Adrenal gland (tissue), 12 donors: ENCODE data around the gene LYPD5. TPM values are rescaled to one million over a fixed set of nuclear protein-coding genes. Genes with fewer than 3 reads are reported as not detected.
"Not testable (repeated sequence)": the region's sequence is repeated elsewhere in the genome, so short reads cannot be mapped to it uniquely, and the experiment has no call there.

ENCODE experiments used
- DNase-seq, 7 donors: peaks; one replicate each; pipeline ENCODE4 v3.0.0-alpha.2; 2019 to 2020
- H3K27ac ChIP-seq, 5 donors: fragments of 200-600 bp; sonication (generic) in 4 of 5; 1 replicate in 3 of 5; 2 replicates in 2 of 5; pipeline versions ENCODE4 v1.5.1 to v1.8.0; 2016 to 2020; ENCODE audit warnings: mild to moderate bottlenecking in 1 of 5
- H3K27me3 ChIP-seq: fragments of 200-600 bp; 2 replicates; pipeline ENCODE4 v1.8.0; 2021
- H3K36me3 ChIP-seq, 2 donors: fragments of 200-600 bp; replicated peaks in 1 of 2; 1 replicate in 1 of 2; 2 replicates in 1 of 2; pipeline versions ENCODE4 v1.5.1 to v1.8.0; 2018 to 2022
- H3K4me1 ChIP-seq, 2 donors: fragments of 200-600 bp; replicated peaks in 1 of 2; 1 replicate in 1 of 2; 2 replicates in 1 of 2; pipeline versions ENCODE4 v1.5.1 to v1.8.0; 2018 to 2021
- H3K4me3 ChIP-seq, 4 donors: fragments of 200-600 bp; sonication (generic) in 3 of 4; one replicate each; pipeline ENCODE4 v1.5.1; 2016 to 2018
- H3K9me3 ChIP-seq, 3 donors: fragments of 200-600 bp; sonication (generic) in 1 of 3; replicated peaks in 1 of 3; 1 replicate in 2 of 3; 2 replicates in 1 of 3; pipeline versions ENCODE4 v1.5.1 to v1.8.0; 2016 to 2021
- POLR2A ChIP-seq, 2 donors: fragments of 450-650 bp; IDR thresholded peaks; one replicate each; pipeline ENCODE4 v1.6.1; 2017; ENCODE audit warnings: antibody characterized with exemption in 2 of 2, mild to moderate bottlenecking in 2 of 2, moderate library complexity in 1 of 2
- WGBS, 4 donors: extraction: QIAGEN DNeasy Blood & Tissue Kit in 2 of 4; methylation state at CpG; one replicate each; pipeline versions ENCODE4 v1.1.5 to v1.1.7; 2013 to 2017; 5-methylcytosine and 5-hydroxymethylcytosine counted together
- intact Hi-C, 2 donors: fragments of 100-400 bp; cut with DNase I; formaldehyde crosslinking; loops; one replicate each; pipeline versions ENCODE4 v1.14.1 to v1.15.0; 2022 to 2023
- polyA plus RNA-seq, 3 donors: library from polyadenylated mRNA; stranded (reverse); fragments of 200-250 nt in 2 of 3; fragments of 350-450 nt in 1 of 3; fragmentation: Illumina TruSeq in 1 of 3; extraction: RNeasy Lipid Tissue Mini Kit (QIAGEN cat#74804) in 1 of 3; gene quantifications; one replicate each; pipeline ENCODE4 v1.2.3, GENCODE V29; 2013 to 2014
- total RNA-seq, 9 donors: library from RNA; depleted of rRNA in 4 of 9; stranded (reverse); fragments of >200 nt in 4 of 9; fragments of 120-200 nt in 1 of 9; fragmentation: NEBNext Ultra II Directional in 1 of 9; extraction: Animal tissue kit (Norgen Biotek cat#: 25700) in 1 of 9; gene quantifications; one replicate each; pipeline versions ENCODE4 v1.1.0 to v1.2.4, GENCODE V29; 2013 to 2023
- TF ChIP-seq, protein P1 (sequence below), 6 experiments: fragments of 450-650 bp in 4 of 6; fragments of 200-600 bp in 2 of 6; sonication (generic) in 1 of 6; IDR thresholded peaks; 1 replicate in 5 of 6; 2 replicates in 1 of 6; pipeline versions ENCODE4 v1.5.1 to v1.8.0; 2016 to 2021; ENCODE audit warnings: antibody characterized with exemption in 6 of 6, mild to moderate bottlenecking in 2 of 6, moderate library complexity in 1 of 6
- donor health status: healthy with polysubstance abuse.
- donor health status: Bipolar disorder and iron deficiency.
- donor health status: DM: yes; HTN: yes; CAD: no.
- donor health status: DM: no; HTN: no; CAD: no.
- donor health status: DM: no; HTN: no; CAD: no.
- donor health status: DM: yes; HTN: yes; CAD: no.

LYPD5 gene
- total and polyA plus RNA-seq, 12 donors = 0.32 to 3.0 (median 0.91) TPM; not detected in 1

DNA sequence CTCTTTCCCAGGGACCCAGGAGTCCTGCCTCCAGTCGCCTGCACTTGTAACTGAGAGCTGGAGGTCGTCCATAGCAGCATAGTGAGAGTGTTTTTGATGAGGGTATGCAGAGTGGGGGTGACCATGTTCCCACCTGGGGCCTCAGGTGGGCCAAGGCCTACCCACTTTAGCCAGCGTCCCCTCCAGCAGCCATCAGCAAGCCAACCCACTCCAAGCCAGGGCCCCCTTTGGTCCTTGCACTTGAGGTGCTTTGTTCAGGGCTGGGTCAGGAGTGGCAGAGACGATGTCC, 35.5 kb downstream of the LYPD5 start:
- WGBS, 4 donors = 60 to 92% (median 84%) methylated on average over 1 to 4 of the region's 4 CpGs
- H3K36me3 ChIP-seq = no peaks in the 10 kb centered on the region
- TF ChIP-seq, protein P1, sequence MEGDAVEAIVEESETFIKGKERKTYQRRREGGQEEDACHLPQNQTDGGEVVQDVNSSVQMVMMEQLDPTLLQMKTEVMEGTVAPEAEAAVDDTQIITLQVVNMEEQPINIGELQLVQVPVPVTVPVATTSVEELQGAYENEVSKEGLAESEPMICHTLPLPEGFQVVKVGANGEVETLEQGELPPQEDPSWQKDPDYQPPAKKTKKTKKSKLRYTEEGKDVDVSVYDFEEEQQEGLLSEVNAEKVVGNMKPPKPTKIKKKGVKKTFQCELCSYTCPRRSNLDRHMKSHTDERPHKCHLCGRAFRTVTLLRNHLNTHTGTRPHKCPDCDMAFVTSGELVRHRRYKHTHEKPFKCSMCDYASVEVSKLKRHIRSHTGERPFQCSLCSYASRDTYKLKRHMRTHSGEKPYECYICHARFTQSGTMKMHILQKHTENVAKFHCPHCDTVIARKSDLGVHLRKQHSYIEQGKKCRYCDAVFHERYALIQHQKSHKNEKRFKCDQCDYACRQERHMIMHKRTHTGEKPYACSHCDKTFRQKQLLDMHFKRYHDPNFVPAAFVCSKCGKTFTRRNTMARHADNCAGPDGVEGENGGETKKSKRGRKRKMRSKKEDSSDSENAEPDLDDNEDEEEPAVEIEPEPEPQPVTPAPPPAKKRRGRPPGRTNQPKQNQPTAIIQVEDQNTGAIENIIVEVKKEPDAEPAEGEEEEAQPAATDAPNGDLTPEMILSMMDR (IDR thresholded peaks at IDR 0.05) = peak in 1 of 6 experiments; percentile 2
- TF ChIP-seq POLR2A (IDR thresholded peaks at IDR 0.05) = no peak
- H3K27ac ChIP-seq = no peak overlapping the region
- DNase-seq = no peak
- H3K27me3 ChIP-seq = no peaks in the 10 kb centered on the region
- no peak overlapping the region for H3K4me3 ChIP-seq
- no peaks in the 10 kb centered on the region for H3K9me3 ChIP-seq
- H3K4me1 ChIP-seq = peaks cover 4 to 24% of the 10 kb centered on the region in 2 donors
- intact Hi-C loops = no loop called here

DNA sequence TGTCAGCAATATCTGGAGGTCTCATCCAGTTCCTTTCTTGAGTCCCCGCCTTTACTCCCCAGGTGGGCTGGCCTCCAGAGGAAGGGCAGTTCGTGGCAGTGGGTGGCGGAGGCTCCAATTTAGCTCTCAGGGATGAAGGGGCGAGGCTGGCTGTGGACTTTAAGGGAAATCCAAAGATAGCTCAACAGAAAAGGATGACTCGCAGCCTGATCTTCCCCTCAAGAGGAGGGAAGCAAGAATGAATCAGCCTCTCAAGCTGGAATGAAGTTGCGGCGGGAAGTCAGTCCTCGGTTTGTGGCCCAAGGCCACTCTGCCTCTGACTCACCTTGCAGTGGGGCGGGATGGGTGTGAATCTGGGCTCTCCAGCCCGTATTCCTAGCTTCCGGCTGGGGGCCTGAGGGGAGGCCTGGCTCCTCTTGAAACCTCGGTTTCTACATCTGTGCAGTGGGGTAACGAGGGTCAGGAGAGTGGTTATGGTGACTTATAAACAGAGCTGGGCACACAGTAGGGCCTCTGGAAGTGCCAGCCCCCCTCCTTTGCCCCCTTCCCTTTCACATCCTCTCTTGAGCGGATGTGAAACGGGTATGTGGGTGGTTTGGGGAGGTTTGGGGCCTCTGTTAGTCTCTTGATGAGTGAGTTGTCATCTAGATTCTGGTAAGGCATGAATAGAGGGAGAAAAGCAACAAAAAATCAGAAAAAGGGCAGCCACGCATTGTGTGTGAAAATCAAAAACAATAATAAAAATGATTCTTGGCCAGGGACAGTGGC, 37.0 kb downstream of the LYPD5 start:
- peak in 1 of 2 donors; percentile 67 for TF ChIP-seq POLR2A (IDR thresholded peaks at IDR 0.05)
- TF ChIP-seq, protein P1 (IDR thresholded peaks at IDR 0.05) = no peak
- Histone ChIP-seq H3K27ac (peak overlapping the region in 4 of 5 donors; percentile 28 to 90 (median 74)), H3K9me3 (no peaks in the 10 kb centered on the region), H3K27me3 (no peaks in the 10 kb centered on the region), H3K36me3 (no peaks in the 10 kb centered on the region), H3K4me1 (peaks cover 4 to 24% of the 10 kb centered on the region in 2 donors), H3K4me3 (no peak overlapping the region)
- DNase-seq = peak; percentile 81 to 94 (median 91)
- intact Hi-C loops = no loop called here
- WGBS, 4 donors = 25 to 46% (median 34%) methylated on average over 12 to 16 of the region's 16 CpGs

DNA sequence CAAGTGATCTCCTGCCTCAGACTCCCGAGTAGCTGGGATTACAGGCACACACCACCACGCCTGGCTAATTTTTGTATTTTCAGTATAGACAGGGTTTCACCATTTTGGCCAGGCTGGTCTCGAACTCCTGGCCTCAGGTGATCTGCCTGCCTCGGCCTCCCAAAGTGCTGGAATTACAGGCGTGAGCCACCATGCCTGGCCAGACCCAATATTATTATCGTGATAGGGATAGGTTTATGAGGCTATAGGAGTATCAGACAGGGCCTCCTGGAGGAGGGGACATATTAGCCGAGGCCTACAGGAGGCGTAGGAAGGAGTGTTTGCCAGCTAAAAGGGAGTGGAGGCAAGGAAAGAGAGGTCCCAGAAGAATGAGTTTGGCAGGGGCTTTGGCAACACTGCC, 37.6 kb downstream of the LYPD5 start:
- H3K9me3 ChIP-seq, intact Hi-C loops, H3K4me3 ChIP-seq, H3K36me3 ChIP-seq, H3K27me3 ChIP-seq, DNase-seq: not testable (repeated sequence)
- Histone ChIP-seq H3K4me1 (peaks cover 4 to 24% of the 10 kb centered on the region in 2 donors), H3K27ac (peak overlapping the region in 4 of 5 donors; percentile 28 to 90 (median 72))
- WGBS, 4 donors = 56 to 69% (median 68%) methylated on average over 5 to 8 of the region's 8 CpGs

DNA sequence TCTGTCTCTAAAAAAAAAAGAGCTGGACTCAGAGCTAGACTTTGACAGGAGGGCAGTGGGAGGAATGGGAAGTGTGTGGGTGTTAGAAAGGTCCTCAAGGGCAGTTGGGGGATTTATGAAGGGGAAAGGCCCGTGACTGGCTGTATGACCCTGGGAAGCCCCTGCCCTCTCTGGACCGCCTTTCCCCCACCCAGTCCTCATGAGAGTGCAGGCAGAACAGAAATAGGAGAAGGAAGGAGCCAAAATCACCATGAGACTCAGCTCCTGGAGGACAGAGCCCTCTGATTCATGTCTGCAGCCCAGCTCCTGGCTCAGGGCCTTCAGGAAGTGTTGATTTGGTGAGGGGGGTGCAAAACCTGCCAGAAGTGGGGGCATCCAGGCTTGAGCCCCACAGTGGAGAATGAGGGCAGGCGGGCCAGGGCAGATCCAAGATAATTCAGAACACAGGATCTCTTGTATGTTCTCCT, 38.7 kb downstream of the LYPD5 start:
- TF ChIP-seq, protein P1 (IDR thresholded peaks at IDR 0.05) = no peak
- TF ChIP-seq POLR2A (IDR thresholded peaks at IDR 0.05) = peak in 1 of 2 donors; percentile 8
- no peak overlapping the region for H3K4me3 ChIP-seq
- H3K9me3 ChIP-seq = no peaks in the 10 kb centered on the region
- peak in 4 of 7 donors; percentile 41 to 56 (median 48) for DNase-seq
- 33 to 39% (median 35%) methylated on average over 3 of the region's 3 CpGs for WGBS, 4 donors
- H3K4me1 ChIP-seq = peaks cover 4 to 24% of the 10 kb centered on the region in 2 donors
- no peaks in the 10 kb centered on the region for H3K27me3 ChIP-seq
- intact Hi-C loops = no loop called here
- peak overlapping the region in 3 of 5 donors; percentile 57 to 85 (median 67) for H3K27ac ChIP-seq
- no peaks in the 10 kb centered on the region for H3K36me3 ChIP-seq

DNA sequence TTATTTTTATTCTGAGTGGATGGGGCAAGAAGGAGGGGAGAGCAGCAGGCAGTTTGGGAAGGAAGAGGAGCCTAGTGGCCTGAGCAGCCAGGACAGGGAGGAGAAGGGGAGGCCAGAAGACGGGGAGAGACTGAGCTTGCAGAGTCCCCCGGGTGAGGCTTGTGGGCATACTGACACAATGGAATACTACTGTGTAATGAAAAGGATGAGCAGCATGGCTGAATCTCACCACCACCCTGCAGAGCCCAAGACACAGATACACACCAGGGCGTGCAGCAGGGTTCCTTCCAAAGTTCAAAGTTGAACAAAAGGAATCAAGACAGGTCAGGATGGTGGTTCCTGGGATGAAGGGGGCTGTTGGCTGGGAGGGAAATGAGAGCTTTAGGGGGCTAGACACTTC, 39.4 kb downstream of the LYPD5 start:
- WGBS, 4 donors = 83 to 89% (median 87%) methylated on average over 3 of the region's 3 CpGs
- TF ChIP-seq, protein P1 (IDR thresholded peaks at IDR 0.05) = no peak
- no peak for TF ChIP-seq POLR2A (IDR thresholded peaks at IDR 0.05)
- intact Hi-C loops = no loop called here
- H3K27me3 ChIP-seq = no peaks in the 10 kb centered on the region
- H3K27ac ChIP-seq = peak overlapping the region in 1 of 5 donors; percentile 85
- no peaks in the 10 kb centered on the region for H3K9me3 ChIP-seq
- H3K4me1 ChIP-seq = peaks cover 4 to 24% of the 10 kb centered on the region in 2 donors
- no peak overlapping the region for H3K4me3 ChIP-seq
- DNase-seq = no peak
- H3K36me3 ChIP-seq = no peaks in the 10 kb centered on the region
